K562 (cell line): ENCODE data around the gene MRRF. TPM values are rescaled to one million over a fixed set of nuclear protein-coding genes. Genes with fewer than 3 reads are reported as not detected.

Experiments used
- ATF6 ChIP-seq: sonication (generic); formaldehyde crosslinking; IDR thresholded peaks from 2 replicates; pipeline ENCODE4 v1.4.0; 2020; ENCODE audit warnings: mild to moderate bottlenecking, missing genetic modification reagents
- CREBBP ChIP-seq: IDR thresholded peaks from one replicate; pipeline ENCODE4 v1.6.1; 2012; ENCODE audit warnings: low read depth, mild to moderate bottlenecking, control low read depth, inconsistent platforms, low read length
- CREM ChIP-seq: IDR thresholded peaks from 2 replicates; pipeline ENCODE4 v1.6.1; 2014; ENCODE audit warnings: antibody characterized with exemption, low read depth
- ID3 ChIP-seq, 2 experiments: fragments of 250-450 bp in 1 of 2; fragments of 450-650 bp in 1 of 2; sonication (Bioruptor Pico) in 1 of 2; IDR thresholded peaks; 2 replicates each; pipeline versions ENCODE4 v1.6.1 to v1.8.0; 2016 to 2021; ENCODE audit warnings: mild to moderate bottlenecking in 2 of 2, moderate library complexity in 2 of 2, missing compliant biosample characterization in 1 of 2, missing genetic modification characterization in 1 of 2
- LEF1 ChIP-seq: fragments of 450-650 bp; IDR thresholded peaks from 2 replicates; pipeline ENCODE4 v1.6.1; 2016; ENCODE audit warnings: mild to moderate bottlenecking
- RUNX1 ChIP-seq: sonication (generic); IDR thresholded peaks from 2 replicates; pipeline ENCODE4 v1.6.1; 2016; ENCODE audit warnings: antibody characterized with exemption, low read depth
- SIX5 ChIP-seq, 2 experiments: IDR thresholded peaks; 2 replicates each; pipeline ENCODE4 v1.6.1; 2011; ENCODE audit warnings: low read length in 2 of 2, borderline replicate concordance in 1 of 2, low read depth in 1 of 2, mild to moderate bottlenecking in 1 of 2, moderate library complexity in 1 of 2; ENCODE audit not compliant: insufficient read depth in 1 of 2
- TEAD2 ChIP-seq: fragments of 450-650 bp; IDR thresholded peaks from 2 replicates; pipeline ENCODE4 v1.6.1; 2016; ENCODE audit warnings: missing genetic modification characterization, control low read depth, missing compliant biosample characterization
- ZBTB17 ChIP-seq: fragments of 450-650 bp; formaldehyde crosslinking; IDR thresholded peaks from 2 replicates; pipeline ENCODE4 v1.4.0; 2020; ENCODE audit warnings: mild to moderate bottlenecking
- ZNF76 ChIP-seq: fragments of 250-450 bp; sonication (Bioruptor Pico); IDR thresholded peaks from 2 replicates; pipeline ENCODE4 v1.4.0; 2020; ENCODE audit warnings: mild to moderate bottlenecking, moderate library complexity, borderline replicate concordance
- ZNF77 ChIP-seq: fragments of 250-450 bp; sonication (Bioruptor Pico); IDR thresholded peaks from 2 replicates; pipeline ENCODE4 v1.5.0; 2020
- polyA plus RNA-seq, 8 experiments: library from polyadenylated mRNA; depleted of rRNA in 4 of 8; stranded (reverse) in 5 of 8; unstranded in 3 of 8; fragments of >200 nt; fragmentation: Nextera tagmentation in 2 of 8; fragmentation: Illumina TruSeq in 1 of 8; extraction: Ambion mirVana in 2 of 8; extraction: Trizol in 1 of 8; gene quantifications; 2 replicates each; pipeline versions ENCODE4 v1.2.1 to v1.2.3, GENCODE V29; 2011 to 2014; ENCODE audit warnings: inconsistent platforms in 1 of 8, missing spikeins in 1 of 8
- total RNA-seq, 7 experiments: library from RNA; depleted of rRNA in 6 of 7; stranded (reverse); fragments of >200 nt in 6 of 7; fragmentation: Illumina TruSeq in 2 of 7; extraction: Trizol in 2 of 7; gene quantifications; 2 replicates each; pipeline versions ENCODE4 v1.2.1 to v1.2.3, GENCODE V29; 2011 to 2021; ENCODE audit warnings: low replicate concordance in 1 of 7
- TF ChIP-seq, protein P1 (sequence below): fragments of 450-650 bp; IDR thresholded peaks from 2 replicates; pipeline ENCODE4 v1.6.1; 2016; ENCODE audit warnings: mild to moderate bottlenecking, moderate library complexity

Gene MRRF
- total and polyA plus RNA-seq, 9 of the 15 experiments (the other 6 are each of a cell fraction or from before 2014, with no cell fraction given), result 55.0 to 105 (median 81.2) TPM

GRCh38 chr9:122264360-122265148, at the start of gene MRRF, which contains the start of gene RBM18 (continued):
- TF ChIP-seq SIX5 (IDR thresholded peaks at IDR 0.05; ENCODE audit: borderline replicate concordance in 1 of 2, insufficient read depth in 1 of 2, low read depth in 1 of 2, low read length in 2 of 2), result peak; percentile 23 to 25; a peak in 1 of 4 replicates
- peak; percentile 55; the same call in 1 of the 2 replicates for TF ChIP-seq RUNX1
- no peak; the same call in none of the 2 replicates for TF ChIP-seq ATF6
- TF ChIP-seq, protein P1, sequence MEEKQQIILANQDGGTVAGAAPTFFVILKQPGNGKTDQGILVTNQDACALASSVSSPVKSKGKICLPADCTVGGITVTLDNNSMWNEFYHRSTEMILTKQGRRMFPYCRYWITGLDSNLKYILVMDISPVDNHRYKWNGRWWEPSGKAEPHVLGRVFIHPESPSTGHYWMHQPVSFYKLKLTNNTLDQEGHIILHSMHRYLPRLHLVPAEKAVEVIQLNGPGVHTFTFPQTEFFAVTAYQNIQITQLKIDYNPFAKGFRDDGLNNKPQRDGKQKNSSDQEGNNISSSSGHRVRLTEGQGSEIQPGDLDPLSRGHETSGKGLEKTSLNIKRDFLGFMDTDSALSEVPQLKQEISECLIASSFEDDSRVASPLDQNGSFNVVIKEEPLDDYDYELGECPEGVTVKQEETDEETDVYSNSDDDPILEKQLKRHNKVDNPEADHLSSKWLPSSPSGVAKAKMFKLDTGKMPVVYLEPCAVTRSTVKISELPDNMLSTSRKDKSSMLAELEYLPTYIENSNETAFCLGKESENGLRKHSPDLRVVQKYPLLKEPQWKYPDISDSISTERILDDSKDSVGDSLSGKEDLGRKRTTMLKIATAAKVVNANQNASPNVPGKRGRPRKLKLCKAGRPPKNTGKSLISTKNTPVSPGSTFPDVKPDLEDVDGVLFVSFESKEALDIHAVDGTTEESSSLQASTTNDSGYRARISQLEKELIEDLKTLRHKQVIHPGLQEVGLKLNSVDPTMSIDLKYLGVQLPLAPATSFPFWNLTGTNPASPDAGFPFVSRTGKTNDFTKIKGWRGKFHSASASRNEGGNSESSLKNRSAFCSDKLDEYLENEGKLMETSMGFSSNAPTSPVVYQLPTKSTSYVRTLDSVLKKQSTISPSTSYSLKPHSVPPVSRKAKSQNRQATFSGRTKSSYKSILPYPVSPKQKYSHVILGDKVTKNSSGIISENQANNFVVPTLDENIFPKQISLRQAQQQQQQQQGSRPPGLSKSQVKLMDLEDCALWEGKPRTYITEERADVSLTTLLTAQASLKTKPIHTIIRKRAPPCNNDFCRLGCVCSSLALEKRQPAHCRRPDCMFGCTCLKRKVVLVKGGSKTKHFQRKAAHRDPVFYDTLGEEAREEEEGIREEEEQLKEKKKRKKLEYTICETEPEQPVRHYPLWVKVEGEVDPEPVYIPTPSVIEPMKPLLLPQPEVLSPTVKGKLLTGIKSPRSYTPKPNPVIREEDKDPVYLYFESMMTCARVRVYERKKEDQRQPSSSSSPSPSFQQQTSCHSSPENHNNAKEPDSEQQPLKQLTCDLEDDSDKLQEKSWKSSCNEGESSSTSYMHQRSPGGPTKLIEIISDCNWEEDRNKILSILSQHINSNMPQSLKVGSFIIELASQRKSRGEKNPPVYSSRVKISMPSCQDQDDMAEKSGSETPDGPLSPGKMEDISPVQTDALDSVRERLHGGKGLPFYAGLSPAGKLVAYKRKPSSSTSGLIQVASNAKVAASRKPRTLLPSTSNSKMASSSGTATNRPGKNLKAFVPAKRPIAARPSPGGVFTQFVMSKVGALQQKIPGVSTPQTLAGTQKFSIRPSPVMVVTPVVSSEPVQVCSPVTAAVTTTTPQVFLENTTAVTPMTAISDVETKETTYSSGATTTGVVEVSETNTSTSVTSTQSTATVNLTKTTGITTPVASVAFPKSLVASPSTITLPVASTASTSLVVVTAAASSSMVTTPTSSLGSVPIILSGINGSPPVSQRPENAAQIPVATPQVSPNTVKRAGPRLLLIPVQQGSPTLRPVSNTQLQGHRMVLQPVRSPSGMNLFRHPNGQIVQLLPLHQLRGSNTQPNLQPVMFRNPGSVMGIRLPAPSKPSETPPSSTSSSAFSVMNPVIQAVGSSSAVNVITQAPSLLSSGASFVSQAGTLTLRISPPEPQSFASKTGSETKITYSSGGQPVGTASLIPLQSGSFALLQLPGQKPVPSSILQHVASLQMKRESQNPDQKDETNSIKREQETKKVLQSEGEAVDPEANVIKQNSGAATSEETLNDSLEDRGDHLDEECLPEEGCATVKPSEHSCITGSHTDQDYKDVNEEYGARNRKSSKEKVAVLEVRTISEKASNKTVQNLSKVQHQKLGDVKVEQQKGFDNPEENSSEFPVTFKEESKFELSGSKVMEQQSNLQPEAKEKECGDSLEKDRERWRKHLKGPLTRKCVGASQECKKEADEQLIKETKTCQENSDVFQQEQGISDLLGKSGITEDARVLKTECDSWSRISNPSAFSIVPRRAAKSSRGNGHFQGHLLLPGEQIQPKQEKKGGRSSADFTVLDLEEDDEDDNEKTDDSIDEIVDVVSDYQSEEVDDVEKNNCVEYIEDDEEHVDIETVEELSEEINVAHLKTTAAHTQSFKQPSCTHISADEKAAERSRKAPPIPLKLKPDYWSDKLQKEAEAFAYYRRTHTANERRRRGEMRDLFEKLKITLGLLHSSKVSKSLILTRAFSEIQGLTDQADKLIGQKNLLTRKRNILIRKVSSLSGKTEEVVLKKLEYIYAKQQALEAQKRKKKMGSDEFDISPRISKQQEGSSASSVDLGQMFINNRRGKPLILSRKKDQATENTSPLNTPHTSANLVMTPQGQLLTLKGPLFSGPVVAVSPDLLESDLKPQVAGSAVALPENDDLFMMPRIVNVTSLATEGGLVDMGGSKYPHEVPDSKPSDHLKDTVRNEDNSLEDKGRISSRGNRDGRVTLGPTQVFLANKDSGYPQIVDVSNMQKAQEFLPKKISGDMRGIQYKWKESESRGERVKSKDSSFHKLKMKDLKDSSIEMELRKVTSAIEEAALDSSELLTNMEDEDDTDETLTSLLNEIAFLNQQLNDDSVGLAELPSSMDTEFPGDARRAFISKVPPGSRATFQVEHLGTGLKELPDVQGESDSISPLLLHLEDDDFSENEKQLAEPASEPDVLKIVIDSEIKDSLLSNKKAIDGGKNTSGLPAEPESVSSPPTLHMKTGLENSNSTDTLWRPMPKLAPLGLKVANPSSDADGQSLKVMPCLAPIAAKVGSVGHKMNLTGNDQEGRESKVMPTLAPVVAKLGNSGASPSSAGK, result peak; percentile 97
- TF ChIP-seq ZNF76 (CRISPR knock-in tag), result no peak
- no peak for TF ChIP-seq TEAD2 (tag)
- peak; percentile 32; the same call in 1 of the 2 replicates for TF ChIP-seq ZBTB17 (CRISPR knock-in tag)
- peak; percentile 100 for TF ChIP-seq CREM
- no peak for TF ChIP-seq CREBBP
- no peak for TF ChIP-seq ID3 (CRISPR knock-in tag; IDR thresholded peaks at IDR 0.05)
- TF ChIP-seq ID3 (tag; IDR thresholded peaks at IDR 0.05), result peak; percentile 97
- TF ChIP-seq LEF1, result no peak
- TF ChIP-seq ZNF77 (CRISPR knock-in tag), result no peak
